GM21576 (cell line): ENCODE results near the gene FA2H.
"Not testable (repeated sequence)": the region's sequence is repeated elsewhere in the genome, so short reads cannot be mapped to it uniquely, and the experiment has no call there.

Experiments used
- ATAC-seq: cut with Tn5 transposase; IDR thresholded peaks from one replicate; pipeline ENCODE4 v1.9.1; 2021; ENCODE audit warnings: mild to moderate bottlenecking, moderate library complexity; ENCODE audit not compliant: unreplicated experiment

The FA2H gene

DNA sequence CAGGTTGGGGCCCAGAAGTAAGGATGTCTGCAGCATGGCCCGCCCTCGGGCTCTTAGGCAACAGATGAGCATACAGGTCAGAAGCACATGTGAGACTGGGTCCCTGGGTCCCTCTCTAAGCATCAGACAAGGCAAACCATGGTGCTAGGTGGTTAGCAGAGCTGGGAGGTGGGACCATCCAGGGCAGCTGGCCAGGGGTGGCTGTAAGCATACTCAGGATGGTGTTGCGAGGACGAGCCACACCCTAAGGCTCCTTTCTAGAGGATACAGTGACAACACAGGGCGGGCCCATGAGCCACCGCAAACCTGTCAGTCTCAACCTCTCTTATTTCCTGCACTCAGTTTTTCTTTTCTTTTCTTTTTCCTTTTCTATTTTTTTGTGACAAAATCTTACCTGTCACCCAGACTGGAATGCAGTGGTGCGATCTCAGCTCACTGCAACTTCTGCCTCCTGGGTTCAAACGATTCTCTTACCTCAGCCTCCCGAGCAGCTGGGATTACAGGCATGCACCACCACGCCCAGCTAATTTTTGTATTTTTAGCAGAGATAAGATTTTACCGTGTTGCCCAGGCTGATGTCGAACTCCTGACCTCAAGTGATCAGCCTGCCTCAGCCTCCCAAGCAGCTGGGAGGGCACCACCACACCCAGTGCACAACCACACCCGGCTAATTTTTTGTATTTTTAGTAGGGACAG lies 3.6 kb downstream of the FA2H start:
- ATAC-seq: no peak

DNA sequence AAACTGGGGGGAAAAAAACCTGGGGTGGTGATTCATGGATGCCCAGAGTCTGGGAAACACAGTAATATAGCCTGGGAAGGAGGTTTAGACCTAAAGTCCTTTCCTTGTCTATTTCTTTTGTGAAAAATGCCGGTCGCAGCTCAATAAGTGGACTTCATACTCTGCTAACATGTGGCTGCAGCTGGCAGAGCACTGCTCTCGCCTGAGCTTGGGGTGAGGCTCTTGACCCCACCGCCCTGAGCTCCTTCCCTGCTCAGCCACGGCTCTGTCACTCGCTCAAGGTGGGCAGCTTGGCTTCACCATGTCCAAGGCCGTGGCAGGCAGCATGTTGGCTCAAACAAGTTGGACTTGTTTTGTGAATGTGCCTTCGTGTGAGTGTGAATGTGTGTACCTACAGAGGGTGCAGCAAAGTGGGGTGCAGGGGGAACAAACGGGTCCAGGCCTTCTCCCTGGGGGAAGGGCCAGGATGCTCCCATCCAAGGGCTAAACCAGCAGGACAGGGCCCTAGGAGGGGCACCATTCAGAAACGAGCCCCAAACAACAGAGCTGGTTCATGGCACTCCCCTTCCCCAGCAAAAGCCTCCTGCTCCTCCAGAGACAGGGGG lies 4.9 kb downstream of the FA2H start:
- ATAC-seq: no peak

DNA sequence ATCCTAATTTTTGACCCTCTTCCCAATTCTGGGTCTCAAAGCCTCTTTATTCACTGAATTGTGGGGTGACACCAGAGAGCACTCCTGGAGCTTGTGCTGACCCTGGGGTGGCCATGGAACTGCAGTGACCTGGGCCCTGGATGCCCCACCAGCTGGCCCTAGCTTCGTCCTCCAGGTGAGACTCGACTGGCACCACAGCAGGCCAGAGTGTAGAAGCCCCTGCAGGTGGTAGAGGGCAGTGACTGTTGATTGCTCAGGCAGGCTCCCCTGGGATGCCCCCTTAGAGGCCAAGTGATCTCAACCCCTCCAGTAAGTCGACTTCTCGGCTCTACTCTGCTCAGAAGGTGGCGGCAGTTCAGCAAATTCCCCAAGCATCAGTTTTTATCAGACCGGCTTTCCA lies 6.4 kb downstream of the FA2H start:
- ATAC-seq: no peak

DNA sequence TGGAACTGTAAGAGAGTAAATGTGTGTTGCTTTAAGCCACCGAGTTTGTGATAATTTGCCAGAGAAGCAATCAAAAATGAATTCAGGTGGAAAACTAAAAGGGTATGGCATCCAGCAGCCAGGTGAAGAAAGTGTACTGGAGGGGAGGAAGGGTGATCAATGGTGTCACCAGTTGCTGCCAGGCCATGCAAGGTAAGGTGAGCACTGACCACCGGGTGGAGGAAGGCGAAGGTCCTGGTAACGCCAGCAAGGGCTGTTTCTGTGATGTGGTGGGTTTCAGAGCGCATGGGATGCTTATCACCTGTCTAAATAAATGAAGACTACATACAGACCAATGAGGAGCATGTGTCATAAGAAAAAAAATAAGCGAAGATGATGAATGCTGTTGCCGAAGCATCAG lies 6.9 kb downstream of the FA2H start:
- ATAC-seq: no peak

DNA sequence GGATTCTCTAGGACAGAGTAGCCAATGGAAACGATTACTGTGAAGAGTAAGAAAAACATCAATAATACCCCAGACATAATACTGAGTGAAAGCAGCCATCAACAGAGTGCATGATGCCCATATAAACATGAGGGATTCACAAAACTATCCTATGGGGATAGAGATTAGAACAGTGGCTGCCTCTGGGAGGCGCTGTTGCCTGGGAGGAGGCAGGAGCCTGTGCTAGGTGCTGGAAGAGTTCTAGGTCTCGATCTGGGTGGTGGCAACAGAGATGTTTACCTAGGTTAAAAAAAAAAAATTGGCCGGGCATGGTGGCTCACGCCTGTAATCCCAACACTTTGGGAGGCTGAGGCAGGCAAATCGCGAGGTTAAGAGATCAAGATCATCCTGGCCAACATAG lies 7.9 kb downstream of the FA2H start:
- ATAC-seq: no peak

DNA sequence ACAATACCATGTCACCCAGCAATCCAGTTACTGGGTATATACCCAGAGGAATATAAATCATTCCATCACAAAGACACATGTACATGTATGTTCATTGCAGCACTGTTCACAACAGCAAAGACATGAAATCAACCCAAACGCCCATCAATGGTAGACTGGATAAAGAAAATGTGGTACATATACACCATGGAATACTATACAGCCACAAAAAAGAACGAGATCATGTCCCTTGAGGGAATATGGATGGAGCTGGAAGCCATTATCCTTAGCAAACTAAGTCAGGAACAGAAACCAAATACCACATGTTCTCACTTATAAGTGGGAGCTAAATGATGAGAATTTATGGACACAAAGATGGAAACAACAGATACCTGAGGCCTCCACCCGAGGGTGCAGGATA lies 10.4 kb downstream of the FA2H start:
- not testable (repeated sequence) for ATAC-seq

DNA sequence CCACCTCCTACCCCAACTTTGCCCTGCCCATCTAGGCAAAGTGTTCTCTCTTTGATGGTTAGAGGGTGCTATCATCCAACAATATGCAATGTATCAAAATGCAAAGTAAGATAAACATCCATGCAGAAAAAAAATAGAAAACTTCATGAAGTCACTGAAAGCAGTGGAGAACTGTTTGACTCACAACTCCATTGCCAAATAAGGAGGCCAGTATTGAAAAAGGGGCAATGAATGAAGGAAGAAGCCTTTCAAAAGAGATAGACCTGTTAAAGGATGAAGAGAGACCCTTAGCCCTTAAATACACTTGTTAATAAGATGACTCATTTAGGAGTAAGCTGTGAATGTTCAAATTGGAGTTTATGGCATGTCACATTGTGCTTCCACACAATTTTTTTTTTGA lies 13.0 kb downstream of the FA2H start:
- ATAC-seq: no peak

DNA sequence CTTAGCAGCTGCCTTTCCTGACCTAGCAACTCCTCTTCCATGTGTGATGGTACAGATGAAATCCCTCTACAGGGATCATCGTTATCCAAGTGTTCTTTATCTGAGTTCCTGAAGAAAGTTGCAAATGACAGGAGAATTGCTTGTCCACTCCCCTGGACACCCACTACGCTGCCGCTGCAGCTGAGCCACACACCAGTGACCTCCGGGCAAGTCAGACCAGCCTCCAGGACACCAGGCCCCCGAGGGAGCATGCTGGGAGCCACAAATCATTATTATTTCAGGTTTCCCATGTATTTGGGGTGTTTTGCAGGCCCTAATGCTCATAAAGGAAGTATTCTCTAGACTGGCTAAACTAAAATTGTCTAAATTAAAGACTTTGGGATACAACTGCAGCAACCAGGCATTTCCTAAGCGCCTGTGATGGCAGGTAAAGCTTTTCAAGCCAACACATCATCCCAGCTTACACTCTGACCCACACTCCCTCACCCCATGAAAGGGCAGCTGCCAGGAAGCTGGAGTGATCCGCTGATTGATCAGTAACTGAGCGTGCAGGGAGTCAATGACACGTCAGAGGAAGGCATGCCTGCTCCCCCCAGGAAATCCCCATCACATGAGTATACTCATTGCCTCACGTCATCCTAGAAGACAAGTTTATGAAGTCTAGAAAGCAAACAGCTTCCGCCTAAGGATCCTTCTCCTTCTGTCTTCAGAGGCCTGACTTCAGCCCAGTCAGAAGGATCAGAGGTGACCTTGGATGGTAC lies 14.4 kb downstream of the FA2H start:
- no peak for ATAC-seq

DNA sequence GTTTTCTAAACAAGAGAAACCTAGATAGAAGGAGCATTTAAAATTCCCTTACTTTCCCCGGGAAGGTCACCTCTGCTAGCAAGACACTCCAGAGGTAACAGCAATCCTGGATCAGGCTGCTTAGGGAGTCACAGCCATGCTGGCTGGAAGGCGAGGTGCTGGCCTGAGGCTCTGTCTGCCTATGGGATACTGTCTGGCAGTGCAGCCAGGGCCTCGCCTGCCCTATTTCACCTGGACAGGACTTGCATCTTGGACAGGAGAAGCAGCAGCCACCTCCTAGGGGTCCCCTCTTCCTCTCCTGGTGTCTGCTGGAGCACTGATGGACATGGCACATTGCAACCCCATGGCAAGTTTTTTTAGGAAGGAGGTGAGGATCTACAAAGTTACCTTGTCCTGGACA lies 15.1 kb downstream of the FA2H start:
- ATAC-seq: no peak

DNA sequence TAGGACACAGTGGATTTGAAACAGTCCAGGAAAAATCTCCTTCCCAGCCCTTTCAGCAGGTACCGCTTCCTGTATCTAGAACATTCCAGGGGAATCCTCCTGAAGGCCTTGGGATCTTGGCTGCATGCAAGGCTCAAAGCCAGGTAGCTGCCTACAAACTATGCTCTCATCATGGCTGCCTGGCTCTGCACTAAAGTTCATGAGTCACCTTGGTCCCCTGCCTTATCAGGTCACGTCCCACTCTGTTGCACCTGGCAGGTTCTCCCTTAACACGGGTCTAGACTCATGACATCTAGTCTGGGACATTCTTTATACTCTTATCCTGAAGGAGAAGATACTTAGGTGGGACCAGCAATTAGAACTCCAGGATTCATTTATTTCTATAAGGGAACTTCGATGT lies 15.8 kb downstream of the FA2H start:
- ATAC-seq: no peak

DNA sequence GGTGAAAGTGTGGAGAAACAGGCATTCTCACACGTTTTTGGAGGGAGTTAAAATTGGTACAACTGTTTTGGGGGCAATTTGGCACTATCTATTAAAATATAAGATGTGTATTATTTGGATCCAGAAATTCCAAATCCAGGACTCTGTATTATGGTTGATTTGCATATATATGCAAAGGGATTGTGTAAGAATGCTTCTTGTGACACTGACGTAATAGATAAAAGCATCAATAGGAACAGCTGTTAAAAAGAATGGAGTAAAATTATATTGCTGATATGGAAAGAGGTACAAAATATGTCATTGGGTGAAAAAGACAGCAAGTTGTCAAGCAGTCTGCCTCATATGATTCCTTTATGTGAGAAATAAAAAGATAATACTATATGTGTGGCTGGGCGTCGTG lies 17.3 kb downstream of the FA2H start:
- ATAC-seq: no peak

DNA sequence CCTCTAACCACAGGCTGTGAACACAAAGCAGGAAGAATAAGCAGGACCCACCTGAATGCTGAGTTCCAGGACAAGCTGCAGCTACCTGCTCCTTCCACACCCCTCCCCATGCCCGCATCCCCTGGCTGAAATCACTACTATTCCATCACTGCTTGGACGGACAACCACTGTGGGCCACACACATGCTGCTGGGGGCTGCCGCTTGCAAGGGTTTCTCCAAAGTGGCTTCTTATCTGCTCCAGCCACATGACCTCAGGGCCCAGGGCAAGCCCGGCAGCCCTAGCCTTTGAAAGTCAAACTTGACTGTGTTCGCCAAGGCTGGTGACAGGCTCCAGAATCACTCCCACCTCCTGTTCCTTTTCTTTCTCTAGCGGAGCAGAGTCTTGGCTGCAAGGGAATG lies 18.4 kb downstream of the FA2H start:
- no peak for ATAC-seq

DNA sequence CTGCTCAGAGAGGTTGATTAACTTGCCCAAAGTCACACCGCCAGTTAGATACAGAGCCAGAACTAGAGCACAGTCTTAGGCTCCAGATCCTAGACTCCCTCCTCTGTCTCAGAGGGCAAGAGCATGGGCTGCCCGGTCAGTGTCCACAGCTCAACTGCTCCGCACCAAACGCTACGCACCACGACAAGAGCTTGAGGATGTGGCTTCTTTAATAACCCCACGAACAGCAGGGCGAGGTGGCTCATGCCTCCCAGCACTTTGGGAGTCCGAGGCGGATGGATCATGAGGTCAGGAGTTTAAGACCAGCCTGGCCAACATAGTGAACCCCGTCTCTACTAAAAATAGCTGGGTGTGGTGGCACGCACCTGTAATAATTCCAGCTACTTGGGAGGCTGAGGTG lies 21.4 kb downstream of the FA2H start:
- no peak for ATAC-seq

DNA sequence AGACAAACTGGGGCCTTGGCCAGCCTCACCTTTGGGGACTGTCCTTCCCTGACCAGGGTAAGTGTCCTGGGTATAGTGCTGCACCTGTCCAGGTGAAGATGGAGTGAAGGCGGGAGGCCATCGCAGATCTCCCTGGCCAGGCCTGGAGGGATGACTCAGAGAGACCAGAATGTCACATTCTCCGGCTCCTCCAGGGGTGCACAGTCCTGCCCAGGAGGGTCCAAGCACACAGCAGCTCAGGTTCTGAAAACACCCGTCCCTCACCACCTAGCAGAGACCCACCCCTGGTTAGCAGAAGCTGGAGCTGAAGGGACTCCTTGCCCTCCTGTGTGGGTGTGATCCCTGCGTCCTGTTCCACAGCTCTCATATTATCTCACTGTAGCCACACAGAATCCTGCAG lies 21.9 kb downstream of the FA2H start:
- ATAC-seq: no peak

DNA sequence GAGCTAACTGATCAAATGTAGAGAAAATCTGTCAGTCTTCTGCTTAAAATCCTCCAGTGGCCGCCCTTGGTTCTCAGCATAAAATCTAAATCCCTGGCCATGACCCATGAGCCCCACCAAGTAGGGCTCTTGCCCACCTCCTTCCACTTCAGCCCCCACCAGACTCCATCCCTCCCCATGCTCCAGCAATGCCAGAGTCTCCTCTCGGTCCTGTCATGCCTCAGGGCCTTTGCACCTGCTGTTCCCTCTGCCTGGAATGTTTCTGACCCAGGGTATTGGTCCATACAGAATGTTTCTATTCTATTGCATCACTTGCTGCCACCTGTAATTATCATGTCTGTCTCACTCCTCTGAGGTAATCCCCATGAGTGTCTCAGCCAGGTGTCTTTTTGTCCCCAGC lies 22.4 kb downstream of the FA2H start:
- ATAC-seq: no peak

DNA sequence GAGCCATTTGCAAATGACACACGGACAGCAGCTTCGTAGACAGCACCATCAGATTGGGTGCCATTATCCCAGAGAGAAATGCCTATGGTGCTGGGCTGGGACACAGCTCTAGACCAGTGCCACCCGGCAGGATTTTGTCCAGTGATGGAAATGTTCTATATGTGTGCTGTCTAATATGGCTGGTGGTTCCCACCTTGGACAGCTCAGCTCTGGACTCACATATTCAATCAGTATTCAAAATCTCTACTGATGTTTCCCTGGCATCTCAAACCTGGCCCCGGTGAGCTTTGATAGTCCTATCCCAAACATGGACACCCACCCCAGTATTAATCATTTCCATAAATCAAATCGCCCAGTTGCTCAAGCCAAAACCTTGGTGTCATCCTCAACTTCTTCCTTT lies 23.0 kb downstream of the FA2H start:
- no peak for ATAC-seq

DNA sequence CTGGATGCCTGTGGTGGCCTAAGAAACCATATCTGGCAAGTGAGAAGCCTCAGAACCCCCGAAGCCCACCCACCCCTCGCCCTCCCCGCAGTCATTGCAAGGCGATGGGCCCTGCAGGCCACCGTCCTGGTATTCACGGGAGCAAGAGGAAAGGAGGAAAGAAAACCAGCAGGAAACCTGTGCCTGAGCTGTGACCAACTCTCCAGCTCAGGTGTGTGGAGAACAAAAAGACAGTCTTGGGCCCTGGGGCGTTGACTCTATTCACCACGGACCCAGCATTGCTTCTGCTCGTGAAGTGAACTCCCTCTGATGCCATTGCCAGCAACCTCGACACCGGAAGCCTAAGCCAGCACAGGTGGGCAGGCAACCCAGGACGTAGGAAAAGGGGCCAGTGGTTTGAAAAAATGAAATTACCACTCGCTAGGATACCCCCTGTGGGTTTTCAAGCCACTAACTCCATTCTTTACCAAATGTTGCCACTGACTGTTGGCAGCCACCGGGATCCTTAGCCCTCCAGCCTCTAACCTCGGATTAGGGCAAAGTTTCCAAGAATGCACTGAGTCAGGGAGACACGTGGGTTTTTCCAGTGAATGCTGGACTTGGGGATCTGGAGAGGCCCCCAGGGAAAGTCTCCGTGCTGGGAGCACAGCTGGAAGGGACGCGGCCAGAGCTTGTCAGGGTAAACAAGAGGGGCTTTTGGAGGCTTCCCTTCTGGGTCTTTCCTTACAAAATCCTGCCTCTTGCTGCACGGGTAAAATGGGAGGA lies 25.1 kb downstream of the FA2H start:
- no peak for ATAC-seq

DNA sequence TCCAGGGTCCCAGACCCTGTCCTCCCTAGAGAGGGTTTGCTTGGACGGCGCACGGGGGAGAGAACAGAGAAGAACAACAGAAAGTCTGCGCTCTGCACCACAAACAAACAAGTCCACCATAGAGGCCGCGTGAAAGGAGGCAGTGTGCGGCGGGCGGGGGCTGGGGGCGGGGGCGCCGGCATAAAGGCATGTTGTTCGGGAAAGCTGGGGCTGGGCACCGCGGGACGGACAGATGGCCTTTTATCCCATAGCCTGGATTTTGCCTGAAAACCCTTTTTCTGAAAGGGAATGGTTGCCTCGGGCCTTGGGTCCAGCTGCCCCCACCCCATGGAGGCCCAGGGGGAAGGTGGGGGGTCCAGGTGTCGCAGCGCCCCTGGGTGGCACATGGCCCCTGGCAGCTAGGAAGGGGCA lies 26.0 kb downstream of the FA2H start:
- ATAC-seq: no peak

DNA sequence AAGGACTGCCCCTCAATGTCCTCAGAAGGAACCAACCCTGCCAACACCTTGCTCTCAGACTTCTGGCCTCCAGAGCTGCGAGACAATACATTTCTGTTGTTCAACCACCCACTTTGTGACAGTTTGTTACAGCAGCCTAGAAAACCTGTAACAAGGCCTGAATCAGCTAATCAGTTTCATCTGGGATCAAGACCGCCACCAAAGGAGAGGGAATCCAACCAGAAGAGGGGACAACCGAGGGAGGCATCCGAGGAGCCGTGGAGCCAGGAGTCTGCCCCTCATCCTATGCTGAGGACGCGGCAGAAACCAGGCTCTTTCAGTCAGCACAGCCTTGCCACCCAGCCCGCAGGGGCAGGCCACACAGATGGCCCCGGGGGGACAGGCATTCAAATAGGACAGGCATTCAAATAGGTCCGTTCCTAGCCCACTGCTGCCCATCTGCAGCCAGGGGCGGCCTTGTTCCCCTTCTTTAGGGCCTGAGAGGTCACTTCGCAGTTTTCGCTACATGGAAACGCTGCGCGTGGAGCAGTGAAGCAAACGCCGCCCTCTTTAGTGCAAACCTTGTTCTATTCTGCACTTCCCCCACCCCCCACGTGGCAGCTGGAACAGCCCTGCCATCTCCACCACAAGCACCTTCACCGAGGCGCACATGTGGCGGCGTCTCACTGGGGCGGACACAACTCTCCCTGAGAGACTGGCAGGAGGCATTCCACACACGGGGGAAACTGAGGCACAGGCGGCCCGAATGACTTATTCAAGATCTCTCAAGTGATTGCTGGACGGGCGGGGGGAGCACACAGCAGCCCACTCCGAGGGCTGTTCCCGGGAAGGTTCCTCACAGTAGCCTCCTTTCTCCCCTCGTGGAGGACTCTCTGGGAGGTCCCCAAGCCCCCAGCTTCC lies 26.7 kb downstream of the FA2H start:
- no peak for ATAC-seq

DNA sequence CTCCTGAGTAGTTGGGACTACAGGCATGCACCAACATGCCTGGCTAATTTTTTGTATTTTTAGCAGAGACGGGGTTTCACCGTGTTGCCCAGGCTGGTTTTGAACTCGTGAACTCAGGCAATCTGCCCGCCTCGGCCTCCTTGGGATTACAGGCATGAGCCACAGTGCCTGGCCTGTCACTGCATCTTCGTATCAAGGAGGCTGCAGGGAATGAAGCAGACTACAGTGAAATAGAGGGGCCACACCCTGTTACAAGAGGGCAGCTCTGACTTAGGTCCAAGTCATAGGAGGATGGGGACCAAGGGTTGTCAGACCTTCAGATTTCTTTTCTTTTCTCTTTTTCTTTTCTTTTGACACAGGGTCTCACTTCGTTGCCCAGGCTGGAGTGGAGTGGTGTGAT lies 28.7 kb downstream of the FA2H start:
- ATAC-seq: no peak
